ENCODE measurements around the gene DNAH6. TPM values are rescaled to one million over a fixed set of nuclear protein-coding genes. Genes with fewer than 3 reads are reported as not detected.

Gene DNAH6
- total RNA-seq, 2 donors from 2014 or later = 0.85 TPM; not detected in 1

DNA sequence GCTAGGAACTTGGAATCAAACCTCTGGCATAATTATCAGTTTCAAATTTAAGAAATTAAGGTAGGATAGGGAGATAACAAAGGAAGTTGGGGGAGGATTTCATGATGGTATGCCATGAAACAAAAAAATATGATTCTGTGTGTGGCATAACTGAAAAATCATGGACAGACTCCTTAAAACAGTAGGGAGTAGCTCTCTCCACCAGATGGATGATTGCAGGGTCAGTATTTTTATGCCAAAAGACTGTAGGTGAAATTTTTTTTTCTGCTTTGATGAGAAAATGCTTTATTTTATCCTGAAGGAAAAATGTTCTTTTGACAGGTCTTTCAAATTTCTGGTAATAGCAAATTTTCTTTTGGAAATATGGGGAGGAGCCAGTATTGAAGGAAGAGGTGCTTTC is 270.3 kb downstream of the DNAH6 start:
- Histone ChIP-seq H3K27me3 (replicated peaks; ENCODE audit: insufficient read depth) (no peaks in the 10 kb centered on the region), H3K27ac (no peak overlapping the region), H3K4me1 (ENCODE audit: control insufficient read depth in 1 of 2, low read depth in 2 of 2) (no peaks in the 10 kb centered on the region), H3K36me3 (no peaks in the 10 kb centered on the region), H3K9me3 (no peaks in the 10 kb centered on the region), H3K4me3 (no peak overlapping the region)
- ATAC-seq (ENCODE audit: insufficient number of reproducible peaks, low FRiP score, low read depth) = no peak
- no peak for DNase-seq (ENCODE audit: low spot score)
- TF ChIP-seq, protein P1, sequence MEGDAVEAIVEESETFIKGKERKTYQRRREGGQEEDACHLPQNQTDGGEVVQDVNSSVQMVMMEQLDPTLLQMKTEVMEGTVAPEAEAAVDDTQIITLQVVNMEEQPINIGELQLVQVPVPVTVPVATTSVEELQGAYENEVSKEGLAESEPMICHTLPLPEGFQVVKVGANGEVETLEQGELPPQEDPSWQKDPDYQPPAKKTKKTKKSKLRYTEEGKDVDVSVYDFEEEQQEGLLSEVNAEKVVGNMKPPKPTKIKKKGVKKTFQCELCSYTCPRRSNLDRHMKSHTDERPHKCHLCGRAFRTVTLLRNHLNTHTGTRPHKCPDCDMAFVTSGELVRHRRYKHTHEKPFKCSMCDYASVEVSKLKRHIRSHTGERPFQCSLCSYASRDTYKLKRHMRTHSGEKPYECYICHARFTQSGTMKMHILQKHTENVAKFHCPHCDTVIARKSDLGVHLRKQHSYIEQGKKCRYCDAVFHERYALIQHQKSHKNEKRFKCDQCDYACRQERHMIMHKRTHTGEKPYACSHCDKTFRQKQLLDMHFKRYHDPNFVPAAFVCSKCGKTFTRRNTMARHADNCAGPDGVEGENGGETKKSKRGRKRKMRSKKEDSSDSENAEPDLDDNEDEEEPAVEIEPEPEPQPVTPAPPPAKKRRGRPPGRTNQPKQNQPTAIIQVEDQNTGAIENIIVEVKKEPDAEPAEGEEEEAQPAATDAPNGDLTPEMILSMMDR (IDR thresholded peaks at IDR 0.05) = no peak

GRCh38 chr2:84788027-84788426 is 271.7 kb downstream of the DNAH6 start:
- H3K27me3 ChIP-seq (replicated peaks; ENCODE audit: insufficient read depth) = no peaks in the 10 kb centered on the region
- ATAC-seq (ENCODE audit: insufficient number of reproducible peaks, low FRiP score, low read depth) = no peak
- H3K27ac ChIP-seq = no peak overlapping the region
- no peaks in the 10 kb centered on the region for H3K9me3 ChIP-seq
- no peak for DNase-seq (ENCODE audit: low spot score)
- TF ChIP-seq, protein P1 (IDR thresholded peaks at IDR 0.05) = no peak
- no peak overlapping the region for H3K4me3 ChIP-seq
- no peaks in the 10 kb centered on the region for H3K36me3 ChIP-seq
- H3K4me1 ChIP-seq (ENCODE audit: control insufficient read depth in 1 of 2, low read depth in 2 of 2) = no peaks in the 10 kb centered on the region

GRCh38 chr2:84788498-84788897 is 272.2 kb downstream of the DNAH6 start:
- Histone ChIP-seq H3K9me3 (no peaks in the 10 kb centered on the region), H3K27me3 (replicated peaks; ENCODE audit: insufficient read depth) (no peaks in the 10 kb centered on the region), H3K27ac (no peak overlapping the region), H3K4me1 (ENCODE audit: control insufficient read depth in 1 of 2, low read depth in 2 of 2) (no peaks in the 10 kb centered on the region), H3K4me3 (no peak overlapping the region), H3K36me3 (no peaks in the 10 kb centered on the region)
- DNase-seq (ENCODE audit: low spot score) (no peak), ATAC-seq (ENCODE audit: insufficient number of reproducible peaks, low FRiP score, low read depth) (no peak)
- TF ChIP-seq, protein P1 (IDR thresholded peaks at IDR 0.05) = no peak

- no peaks in the 10 kb centered on the region for H3K27me3 ChIP-seq (replicated peaks; ENCODE audit: insufficient read depth)
- H3K4me3 ChIP-seq = no peak overlapping the region
- H3K4me1 ChIP-seq (ENCODE audit: control insufficient read depth in 1 of 2, low read depth in 2 of 2) = no peaks in the 10 kb centered on the region
- ATAC-seq (ENCODE audit: insufficient number of reproducible peaks, low FRiP score, low read depth) = no peak
- H3K27ac ChIP-seq = no peak overlapping the region
- no peaks in the 10 kb centered on the region for H3K36me3 ChIP-seq
- DNase-seq (ENCODE audit: low spot score) = no peak
- H3K9me3 ChIP-seq = no peaks in the 10 kb centered on the region
- TF ChIP-seq, protein P1 (IDR thresholded peaks at IDR 0.05) = no peak
Measured at GRCh38 chr2:84792856-84793522, 276.7 kb downstream of the DNAH6 start.

GRCh38 chr2:84793641-84794040 is 277.3 kb downstream of the DNAH6 start:
- H3K9me3 ChIP-seq = no peaks in the 10 kb centered on the region
- no peak overlapping the region for H3K27ac ChIP-seq
- H3K4me1 ChIP-seq (ENCODE audit: control insufficient read depth in 1 of 2, low read depth in 2 of 2) = no peaks in the 10 kb centered on the region
- H3K27me3 ChIP-seq (replicated peaks; ENCODE audit: insufficient read depth) = no peaks in the 10 kb centered on the region
- TF ChIP-seq, protein P1 (IDR thresholded peaks at IDR 0.05) = no peak
- H3K4me3 ChIP-seq = no peak overlapping the region
- DNase-seq (ENCODE audit: low spot score) = no peak
- no peak for ATAC-seq (ENCODE audit: insufficient number of reproducible peaks, low FRiP score, low read depth)
- H3K36me3 ChIP-seq = no peaks in the 10 kb centered on the region

Measured in thoracic aorta (tissue), 2 donors.